GM18526 (cell line): ENCODE results near the gene RXRB.

Experiments used
- POLR2A ChIP-seq: IDR thresholded peaks from 3 replicates; pipeline ENCODE4 v1.6.1; 2011; ENCODE audit not compliant: insufficient read length; ENCODE audit errors: extremely low read depth

RXRB gene

DNA sequence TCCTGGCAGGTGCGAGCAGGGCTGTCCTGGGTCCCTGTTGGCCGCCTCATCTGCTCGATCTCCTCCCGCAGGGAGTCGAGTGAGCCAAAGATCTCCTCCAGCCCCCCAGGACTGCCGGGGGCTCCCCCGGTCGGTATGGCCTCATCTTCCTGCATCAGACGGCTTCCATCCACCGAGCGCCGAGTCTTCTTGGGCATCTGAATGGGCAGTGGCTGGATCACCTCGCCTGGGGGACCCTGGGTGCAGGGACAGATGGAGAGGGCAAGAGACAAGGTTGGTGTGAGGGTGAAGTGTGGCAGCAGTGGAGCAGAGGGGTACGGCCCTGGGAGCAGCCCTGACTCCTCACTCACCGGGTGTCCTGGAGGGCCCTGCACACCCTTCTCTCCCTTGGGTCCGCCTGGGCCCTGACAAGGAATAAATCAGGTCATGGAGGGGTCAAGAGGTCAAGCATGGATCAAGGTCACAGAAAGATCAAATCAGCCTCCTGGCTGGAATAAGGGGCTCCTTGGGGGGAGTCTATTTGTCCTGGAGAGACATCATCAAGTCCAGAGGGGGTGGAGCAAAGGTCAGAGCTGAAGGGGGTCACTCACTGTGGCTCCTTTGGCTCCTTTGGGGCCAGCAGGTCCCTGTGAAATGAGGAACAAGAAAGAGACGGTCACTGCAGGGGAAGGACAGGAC is 34.7 kb downstream of the RXRB start:
- TF ChIP-seq POLR2A, result no peak

DNA sequence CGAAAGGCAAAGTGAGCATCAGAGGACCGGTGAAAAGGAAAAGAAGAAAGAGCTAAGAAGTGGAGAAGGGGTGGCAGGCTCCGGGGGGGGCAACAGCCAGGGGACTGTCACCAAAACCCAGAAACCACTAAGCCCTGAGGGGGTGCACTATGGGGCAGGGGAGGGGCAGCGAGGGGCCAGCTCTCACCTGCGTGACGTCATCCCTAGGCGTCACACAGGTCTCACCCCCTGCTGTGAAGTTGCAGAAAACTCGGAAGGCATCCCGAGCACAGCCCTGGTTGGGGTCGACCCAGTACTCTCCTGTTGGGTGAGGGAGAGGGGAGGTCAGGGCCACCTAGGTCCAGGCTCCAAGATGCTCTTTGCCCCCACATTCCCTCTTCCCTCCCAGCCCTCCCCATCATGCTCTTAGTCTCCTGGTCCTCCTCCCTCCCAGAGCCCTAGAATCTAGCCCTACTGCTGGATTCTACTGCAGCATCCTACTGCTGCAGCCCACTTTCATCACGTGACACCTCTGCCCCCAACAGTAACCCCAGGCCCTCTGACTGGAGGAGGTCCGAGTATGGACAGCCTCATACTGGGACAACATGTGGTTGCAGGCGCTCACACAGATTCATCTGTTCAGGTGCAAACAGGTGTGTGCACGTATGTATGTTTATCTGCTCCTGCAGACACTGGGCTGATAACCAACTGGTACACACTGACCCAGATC is 35.6 kb downstream of the RXRB start:
- TF ChIP-seq POLR2A, result no peak

GRCh38 chr6:33164176-33164575 is 36.3 kb downstream of the RXRB start:
- no peak for TF ChIP-seq POLR2A

DNA sequence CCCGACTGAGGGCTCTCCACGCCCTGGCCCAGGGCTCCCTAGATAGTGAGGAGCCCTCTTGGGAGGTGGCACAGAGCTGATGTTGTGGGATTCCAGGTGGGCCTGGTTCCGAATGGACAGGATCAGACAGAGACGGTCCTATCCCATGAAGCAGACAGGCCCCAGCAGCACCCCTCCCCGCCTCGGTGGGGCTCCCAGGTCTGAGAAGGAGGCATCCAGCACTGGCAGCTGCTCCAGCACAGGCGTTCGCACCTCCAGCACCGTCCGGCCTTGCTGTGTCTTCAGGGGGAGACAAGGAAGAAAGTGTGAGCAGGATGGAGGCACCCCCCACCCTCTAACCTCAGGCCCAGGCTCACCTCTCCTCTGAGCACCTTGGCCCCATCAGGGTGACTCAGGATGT is 36.9 kb downstream of the RXRB start:
- no peak for TF ChIP-seq POLR2A

GRCh38 chr6:33161354-33162331 is 38.8 kb downstream of the RXRB start:
- no peak for TF ChIP-seq POLR2A

GRCh38 chr6:33160728-33161344 is 39.6 kb downstream of the RXRB start:
- no peak for TF ChIP-seq POLR2A

GRCh38 chr6:33160096-33160495 is 40.4 kb downstream of the RXRB start:
- TF ChIP-seq POLR2A, result no peak

DNA sequence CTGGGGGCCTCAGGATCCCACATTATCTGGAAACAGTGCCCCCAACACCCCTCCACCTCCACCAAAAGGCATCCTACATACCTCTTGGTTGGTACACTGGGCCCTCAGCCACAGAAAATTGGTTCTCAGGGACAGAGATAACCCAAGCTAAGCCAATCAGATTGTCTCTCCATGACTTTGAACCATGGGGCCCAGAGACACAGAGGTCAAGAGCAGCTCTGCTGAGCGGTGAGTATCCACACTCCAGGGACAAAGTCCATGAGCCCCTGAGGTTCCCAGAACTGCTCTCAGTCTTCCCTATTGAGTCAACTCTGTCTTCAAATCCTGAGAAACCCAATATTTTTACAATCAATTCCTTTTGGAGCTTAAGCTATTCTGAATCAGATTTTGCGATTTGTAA is 43.5 kb downstream of the RXRB start:
- TF ChIP-seq POLR2A, result no peak

GRCh38 chr6:33156561-33156960 is 43.9 kb downstream of the RXRB start:
- TF ChIP-seq POLR2A, result no peak

- no peak for TF ChIP-seq POLR2A
These were observed 46.1 kb downstream of the RXRB start for GRCh38 chr6:33154349-33154748.

DNA sequence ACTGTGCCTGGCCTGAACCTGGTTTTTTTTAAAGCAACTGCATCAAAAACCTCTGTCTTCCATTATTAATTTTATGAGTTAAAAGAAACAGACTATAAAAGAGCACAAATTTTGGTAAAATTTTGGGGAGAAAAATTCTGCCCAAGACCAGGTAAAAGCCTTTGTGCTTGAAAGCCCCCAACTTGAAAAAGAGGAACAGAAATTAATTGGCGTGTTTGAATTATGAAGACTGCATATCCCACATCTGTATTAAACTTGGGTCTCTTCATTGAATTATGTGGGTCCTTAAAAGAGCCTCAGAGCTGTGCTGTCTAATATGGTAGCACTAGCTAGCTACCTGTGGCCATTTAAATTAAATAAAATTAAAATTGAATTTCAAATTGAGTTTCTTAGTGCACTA is 49.4 kb downstream of the RXRB start:
- TF ChIP-seq POLR2A, result no peak

DNA sequence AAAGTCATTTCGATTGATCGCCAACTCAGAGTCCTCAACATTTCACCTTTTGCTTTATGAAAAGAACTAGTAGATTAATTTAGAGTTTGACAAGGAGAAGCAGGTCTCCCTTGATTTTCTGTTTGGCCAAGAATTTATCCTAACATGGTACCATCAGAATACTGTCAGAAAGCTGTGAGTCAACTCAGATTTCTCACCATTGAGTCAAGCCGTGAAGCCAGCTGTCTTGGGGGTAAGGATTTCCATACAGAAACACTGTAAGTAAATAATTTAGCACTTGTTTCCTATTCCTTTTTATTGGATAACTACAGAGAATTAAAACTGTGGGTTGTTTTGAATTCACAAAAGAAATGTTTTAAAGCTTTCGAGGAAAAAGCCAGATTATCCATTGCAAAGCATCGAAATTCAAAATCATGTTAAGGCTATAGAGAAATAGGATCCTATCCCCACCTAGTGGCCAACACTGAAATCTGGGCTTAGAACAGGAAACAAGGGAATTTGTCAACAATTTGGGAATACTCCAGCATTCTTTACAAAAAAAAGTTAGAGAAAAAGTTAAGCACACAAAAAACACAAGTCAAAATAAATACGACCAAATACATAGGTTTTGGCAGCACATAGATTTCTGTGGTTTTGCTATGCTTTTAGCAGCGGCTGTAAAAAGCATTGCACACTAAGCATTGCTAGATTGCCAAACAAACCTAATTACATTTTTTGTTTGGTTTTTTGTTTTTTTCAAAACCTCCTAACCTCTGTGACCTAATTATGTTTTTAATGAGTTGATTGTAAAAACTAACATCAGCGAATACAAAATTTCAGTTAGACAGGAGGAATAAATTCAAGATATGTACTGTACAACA is 52.4 kb downstream of the RXRB start:
- TF ChIP-seq POLR2A, result no peak

DNA sequence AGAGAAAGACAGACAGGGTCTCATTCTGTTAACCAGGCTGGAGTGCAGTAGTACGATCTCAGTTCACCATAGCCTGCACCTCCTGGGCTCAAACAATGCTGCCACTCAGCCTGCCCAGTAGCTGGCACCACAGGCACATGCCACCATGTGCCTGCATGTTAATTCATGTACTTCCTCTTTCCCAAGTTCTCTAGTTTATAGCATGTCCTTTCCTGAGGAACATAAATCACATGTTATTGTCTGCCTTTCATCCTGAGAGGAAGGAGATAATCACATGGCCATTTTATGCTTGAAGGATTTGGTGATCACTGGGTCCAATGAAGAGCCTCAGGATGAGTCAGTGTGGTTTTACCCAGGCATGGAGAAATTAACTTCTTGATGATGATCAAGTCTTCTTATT is 56.1 kb downstream of the RXRB start:
- no peak for TF ChIP-seq POLR2A
